Activated CD8-positive, alpha-beta memory T cell treated with anti-CD3 and anti-CD28 coated beads for 24 hours (primary cell): ENCODE results near the gene HEXB.
A peak's percentile ranks its signal among the peaks of the same experiment; 100 is the strongest.

ENCODE experiments used
- DNase-seq: peaks from one replicate; pipeline ENCODE4 v3.0.0-alpha.2; 2020

Gene HEXB

GRCh38 chr5:74684900-74685851, at the start of gene HEXB:
Gene HEXB (plus strand): TSS chr5:74685233. CDS start chr5:74685261, 28 bp downstream.
- DNase-seq, result peak; percentile 93

- DNase-seq, result no peak
These were observed 48.9 kb upstream of the HEXB start for GRCh38 chr5:74636149-74636548.

DNA sequence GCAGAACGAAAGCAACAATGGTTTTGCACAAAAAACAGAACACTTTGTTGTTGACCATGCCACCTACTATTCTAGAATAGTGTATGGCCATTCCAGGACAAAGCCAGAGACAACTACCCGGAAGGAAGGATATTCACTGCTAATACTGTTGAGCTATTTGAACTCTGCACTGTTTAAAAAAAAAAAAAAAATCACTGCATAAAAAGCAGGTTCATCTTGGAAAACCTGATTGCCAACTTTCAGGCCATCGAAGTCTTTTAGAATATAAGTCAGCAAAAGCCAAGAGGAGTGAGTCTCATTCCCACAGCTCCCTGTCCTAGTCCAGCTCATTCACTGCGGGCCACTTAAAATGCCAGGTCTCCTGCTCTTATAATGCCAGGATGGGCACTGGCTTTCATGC, 48.5 kb upstream of the HEXB start:
- no peak for DNase-seq

GRCh38 chr5:74638544-74638969, 46.5 kb upstream of the HEXB start:
- no peak for DNase-seq

DNA sequence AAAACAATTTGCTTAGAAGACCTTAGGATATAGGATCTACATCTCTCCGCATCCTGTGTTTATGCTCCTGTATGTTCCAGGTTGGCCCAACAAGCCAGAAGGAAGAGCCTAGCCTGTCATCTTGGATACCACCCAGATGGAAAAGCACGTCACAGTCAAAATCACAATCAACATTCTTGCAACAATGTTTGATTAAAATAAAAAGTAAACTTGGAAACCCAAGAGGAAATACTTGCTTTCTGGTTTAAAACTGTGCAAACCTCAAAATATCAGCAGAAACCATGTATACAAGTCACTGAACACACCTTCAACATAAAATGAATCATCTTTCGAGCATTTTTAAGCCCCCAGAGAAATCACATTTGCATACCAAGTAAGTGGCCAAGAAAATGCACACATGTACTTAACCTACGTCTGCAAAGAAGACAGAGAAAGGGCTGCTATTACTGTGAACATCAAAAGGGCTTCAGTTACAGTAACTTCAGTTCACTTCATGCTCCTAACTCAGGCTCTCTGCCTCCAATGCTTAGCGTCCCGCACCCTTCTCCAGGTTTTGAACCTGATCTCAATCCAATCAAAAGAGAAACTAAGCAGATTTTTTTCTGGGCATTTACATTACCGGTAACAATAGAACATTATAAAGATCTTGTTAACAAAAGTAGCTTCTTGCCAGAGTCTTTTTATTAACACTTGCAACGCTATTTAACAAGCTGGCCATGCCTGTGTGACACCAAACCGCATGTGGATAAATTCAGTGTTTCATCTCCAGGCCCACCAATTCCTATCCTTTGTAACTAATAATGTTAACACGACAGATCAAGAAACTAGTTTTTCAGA, 45.8 kb upstream of the HEXB start:
- no peak for DNase-seq

DNA sequence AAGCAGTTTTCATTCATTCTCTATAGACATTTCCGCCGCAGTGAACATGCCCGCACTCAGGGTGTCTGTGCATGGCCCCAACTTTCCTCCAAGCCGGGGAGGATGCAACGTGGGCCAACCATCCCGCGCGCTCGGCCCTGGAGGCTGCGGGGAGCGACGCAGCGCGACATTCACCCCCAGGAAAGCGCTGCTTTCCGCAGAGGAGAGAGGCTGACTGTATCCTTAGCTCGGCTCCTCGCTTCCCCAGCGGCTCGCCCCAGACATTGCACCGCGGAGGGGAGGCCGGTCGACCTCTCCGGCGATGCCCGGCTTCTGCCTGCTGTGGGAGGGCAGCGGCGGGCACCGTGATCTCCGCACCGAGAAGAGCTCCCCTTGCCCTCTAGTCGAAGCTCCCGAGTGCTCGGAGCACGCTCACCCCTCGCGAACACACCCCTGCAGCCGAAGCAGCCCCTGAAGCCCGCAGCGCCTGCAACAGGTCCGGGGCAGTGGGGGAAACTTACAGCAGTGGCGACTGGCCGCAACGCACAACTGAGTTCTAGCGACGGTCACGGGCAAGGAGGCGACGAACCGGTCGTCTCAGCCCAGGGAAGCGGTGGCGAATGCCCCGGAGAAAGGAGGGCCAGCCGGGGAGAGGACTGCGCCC, 45.1 kb upstream of the HEXB start:
- DNase-seq, result peak; percentile 75

- DNase-seq, result peak; percentile 85
These were observed 44.5 kb upstream of the HEXB start, which contains the start of gene ENC1 for GRCh38 chr5:74640450-74640953. Gene ENC1 (minus strand): TSS chr5:74640728. CDS start chr5:74636485, 4,243 bp downstream.

DNA sequence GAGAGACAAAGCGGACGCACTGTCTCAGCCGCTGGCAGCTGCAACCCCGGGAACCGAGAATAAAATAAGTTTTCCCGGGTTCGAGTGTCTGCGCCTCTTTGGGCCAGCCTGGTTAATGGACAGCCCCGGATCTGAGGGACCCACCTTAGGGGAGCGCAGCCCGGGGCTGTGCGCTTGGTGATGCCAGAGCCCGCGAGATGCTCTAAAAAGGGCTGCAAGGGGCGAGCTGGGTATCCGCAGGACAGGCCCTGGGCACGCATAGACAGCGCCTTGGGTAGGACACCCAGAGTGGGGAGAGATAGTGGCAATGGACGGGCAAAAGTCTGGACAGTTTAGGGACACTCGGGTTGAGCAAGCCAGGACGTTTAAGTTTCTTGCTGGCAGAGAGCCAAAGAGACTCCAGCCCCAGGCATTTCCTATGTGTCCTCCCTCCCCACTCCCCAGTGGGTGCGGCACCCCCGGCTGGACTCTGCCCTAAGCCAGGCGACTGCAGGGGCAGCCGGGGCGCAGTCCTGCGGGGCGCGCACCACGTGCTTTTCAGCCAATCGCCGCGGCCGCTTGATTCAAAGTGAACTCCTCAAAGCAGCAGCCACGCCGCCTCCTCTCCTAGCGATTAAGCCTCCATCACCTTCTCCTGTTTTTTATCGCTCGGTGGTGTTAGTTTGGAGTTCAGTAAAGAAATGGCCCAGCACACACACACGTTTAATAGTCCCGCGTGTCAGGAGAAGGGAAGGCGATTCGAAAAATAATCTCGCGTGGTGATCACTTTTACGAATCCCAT, 43.9 kb upstream of the HEXB start:
- peak; percentile 75 for DNase-seq

DNA sequence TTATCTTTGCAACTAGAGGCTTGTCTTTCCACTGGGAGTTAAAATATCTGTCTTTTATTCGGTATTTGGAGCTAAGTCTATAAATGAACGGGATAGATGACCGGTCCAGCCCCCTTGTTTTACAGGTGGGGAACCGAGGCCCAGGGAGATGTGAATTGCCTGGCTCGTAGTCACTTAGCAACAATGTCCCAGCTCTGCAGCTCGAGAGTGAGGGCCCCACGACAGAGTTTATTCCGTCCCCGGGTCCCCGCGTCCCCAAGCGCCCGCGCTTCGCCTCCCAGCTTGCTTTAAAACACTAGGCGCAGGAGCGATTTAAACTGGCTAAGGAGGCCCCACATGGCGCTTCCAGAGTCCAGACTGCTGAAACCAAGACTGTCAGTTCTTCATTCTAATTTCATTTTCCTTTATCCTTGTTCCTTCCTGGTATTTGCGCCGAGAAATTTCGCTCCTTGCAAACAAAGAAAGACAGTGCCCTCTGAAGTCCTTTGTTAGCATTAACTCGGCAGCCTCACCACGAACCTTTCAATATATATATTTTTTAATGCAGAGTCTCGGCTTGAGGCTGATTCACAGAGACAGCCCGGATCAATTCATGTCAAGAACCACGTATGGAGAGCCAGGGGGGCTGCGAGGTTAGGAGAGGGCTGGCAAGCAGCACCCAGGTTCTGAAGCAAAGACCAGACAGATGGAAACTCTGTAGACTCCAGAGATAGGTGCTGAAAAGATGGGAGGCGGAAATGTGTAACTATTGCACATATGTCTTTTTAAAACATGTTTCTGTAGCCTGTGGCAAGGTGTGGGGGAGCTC, 43.1 kb upstream of the HEXB start:
- peak; percentile 64 for DNase-seq

- no peak for DNase-seq
These were observed 42.5 kb upstream of the HEXB start for GRCh38 chr5:74642543-74642863.

DNA sequence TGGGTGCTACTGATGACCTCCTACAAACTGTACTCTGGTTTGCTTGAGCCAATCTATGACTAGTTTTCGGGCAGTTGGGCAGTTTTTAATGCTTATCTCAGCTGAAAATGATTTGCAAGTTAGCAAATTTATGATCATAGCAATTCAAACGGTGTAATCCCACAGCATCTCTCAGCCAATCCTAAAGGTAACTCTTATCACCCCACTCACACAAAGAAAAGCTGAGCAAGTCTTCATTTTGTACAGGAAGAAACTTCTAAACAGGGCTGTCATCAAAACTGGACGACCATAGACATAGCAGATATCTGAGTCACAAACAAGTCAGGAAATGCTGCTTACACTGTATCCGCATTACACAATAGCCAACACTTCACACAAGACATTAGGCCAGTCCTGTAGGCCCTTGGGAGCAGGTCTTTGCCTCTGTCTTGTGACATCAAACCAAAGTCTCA, 41.9 kb upstream of the HEXB start:
- no peak for DNase-seq

GRCh38 chr5:74647096-74647495, 37.9 kb upstream of the HEXB start:
- DNase-seq, result no peak

GRCh38 chr5:74648835-74649293, 36.2 kb upstream of the HEXB start:
- no peak for DNase-seq

DNA sequence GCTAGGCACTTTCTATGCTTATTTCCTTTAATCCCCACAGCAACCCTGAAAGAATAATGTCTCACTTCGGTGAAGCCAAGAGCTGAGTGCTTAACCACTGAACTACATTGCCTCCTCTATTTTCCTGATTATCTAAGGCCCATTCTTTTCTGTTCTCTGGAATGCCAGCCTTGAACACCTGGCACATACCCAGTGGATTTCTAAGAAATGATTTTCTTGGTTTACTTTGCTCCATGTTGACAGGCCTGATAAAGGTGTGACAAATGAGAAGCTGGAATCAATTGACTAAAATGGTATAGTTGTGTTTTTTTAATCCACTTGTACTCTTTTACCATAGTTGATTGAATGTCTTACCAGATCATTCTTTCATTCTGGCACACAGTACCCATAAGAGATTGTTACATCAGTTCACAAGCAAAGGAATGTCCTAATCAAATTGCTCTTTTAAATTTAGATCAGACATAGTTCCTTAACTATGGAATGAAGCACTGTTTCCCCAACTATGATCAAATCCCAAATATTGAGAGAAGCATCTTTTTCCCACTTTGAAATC, 35.5 kb upstream of the HEXB start:
- no peak for DNase-seq

- DNase-seq, result no peak
These were observed 33.3 kb upstream of the HEXB start for GRCh38 chr5:74651710-74652109.

DNA sequence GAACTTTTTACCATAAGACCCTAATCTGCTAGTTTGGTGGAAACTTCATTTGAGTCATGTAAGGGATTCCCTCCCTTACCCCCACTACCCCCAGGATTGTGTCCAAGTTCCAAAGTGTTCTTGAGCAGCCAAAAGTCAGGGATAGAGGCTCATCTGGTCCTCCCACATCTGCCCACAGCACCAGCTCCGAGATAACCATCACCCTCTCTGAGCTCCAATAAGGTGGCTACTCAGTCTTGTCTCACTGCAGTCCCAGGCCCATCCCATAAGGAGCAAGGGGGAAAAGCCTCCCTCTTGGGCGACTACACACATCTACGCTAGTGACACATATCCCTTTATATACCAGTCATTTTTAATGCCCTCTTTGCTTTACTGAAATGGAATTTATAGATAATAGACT, 32.5 kb upstream of the HEXB start:
- DNase-seq, result no peak

DNA sequence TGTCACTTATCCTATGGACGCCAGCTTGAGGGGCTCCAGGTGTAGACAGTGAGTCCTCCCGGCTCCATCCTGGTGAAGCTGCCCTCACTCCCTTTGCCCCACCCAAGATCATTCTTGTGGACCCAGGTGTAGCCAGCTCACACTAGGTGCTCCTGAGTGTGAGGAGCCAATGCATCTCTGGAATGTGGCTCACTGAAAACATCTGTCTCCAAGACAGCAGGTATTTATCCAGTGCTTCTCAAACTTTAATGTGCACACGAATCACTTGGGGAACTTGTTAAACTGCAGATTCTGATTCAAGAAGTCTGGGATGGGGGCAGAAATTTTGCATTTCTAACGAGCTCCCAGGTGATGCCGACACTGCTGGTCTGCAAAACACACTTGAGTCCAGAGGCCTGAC, 31.0 kb upstream of the HEXB start:
- DNase-seq, result no peak

DNA sequence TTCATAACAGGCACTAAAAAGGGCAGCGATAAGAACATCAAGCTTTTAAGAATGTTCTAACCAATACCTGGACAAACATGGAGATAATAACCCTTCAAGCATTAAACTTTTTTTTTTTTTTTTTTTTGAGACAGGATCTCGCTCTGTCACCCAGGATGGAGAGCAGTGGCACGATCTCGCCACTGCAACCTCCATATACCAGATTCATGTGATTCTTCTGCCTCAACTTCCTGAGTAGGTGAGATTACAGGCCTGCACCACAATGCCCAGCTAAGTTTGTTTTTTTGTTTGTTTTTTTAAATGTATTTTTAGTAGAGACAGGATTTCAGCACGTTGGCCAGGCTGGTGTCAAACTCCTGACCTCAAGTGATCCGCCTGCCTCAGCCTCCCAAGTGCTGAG, 29.8 kb upstream of the HEXB start:
- DNase-seq, result no peak

GRCh38 chr5:74655716-74656115, 29.3 kb upstream of the HEXB start:
- no peak for DNase-seq

DNA sequence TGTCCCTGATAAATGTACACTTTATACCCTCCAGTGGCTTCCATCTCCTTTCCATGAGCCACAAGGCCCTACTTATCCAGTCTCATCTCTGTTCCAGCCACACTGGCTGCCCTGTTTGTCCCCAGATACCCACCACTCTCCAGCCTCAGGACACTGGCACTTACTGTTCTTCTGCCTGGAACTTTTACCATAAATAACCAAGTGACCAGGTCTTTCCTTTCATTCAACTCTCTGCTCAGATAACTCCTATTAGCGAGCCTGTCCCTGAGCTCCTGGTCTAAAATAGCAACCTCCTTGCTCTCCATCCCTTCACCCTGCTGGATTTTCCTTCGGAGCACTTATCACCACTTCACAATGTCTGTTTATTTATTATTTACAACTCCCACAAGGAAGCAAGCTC, 27.9 kb upstream of the HEXB start:
- DNase-seq, result no peak

DNA sequence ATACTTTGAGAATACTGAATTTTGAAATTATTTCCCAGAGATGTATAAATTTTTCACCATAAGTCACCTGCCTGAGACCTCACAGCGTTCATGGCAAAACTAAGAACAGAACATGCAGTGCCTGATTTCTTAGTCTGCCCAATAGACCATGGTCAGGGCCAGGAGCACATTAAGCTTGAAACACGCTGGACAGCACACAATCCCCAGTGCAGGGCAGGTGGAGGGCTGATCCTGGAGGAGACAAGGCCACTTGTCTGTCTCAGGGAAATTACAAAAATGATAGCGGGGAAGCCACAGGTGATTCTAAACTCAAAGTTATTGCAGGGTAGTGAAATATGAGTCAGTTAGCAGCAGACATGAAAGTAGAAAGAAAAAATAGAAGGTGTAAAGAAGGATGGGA, 25.9 kb upstream of the HEXB start:
- DNase-seq, result no peak
